Skeletal muscle tissue (tissue), 4 donors: ENCODE measurements around the gene ANKS1B. TPM values are rescaled to one million over a fixed set of nuclear protein-coding genes. Genes with fewer than 3 reads are reported as not detected.

Experiments
- H3K27ac ChIP-seq: one replicate; pipeline ENCODE4 v1.7.0; 2013; ENCODE audit warnings: mild to moderate bottlenecking, low read depth, low read length, inconsistent platforms
- H3K27me3 ChIP-seq, 3 donors: one replicate each; pipeline ENCODE4 v1.7.0; 2013; ENCODE audit warnings: low read length in 3 of 3; ENCODE audit not compliant: control insufficient read depth in 3 of 3, insufficient read depth in 3 of 3
- H3K36me3 ChIP-seq, 3 donors: one replicate each; pipeline ENCODE4 v1.7.0; 2013; ENCODE audit warnings: low read length in 3 of 3; ENCODE audit not compliant: control insufficient read depth in 3 of 3, insufficient read depth in 3 of 3
- H3K4me1 ChIP-seq, 3 donors: one replicate each; pipeline ENCODE4 v1.7.0; 2013; ENCODE audit warnings: low read length in 3 of 3, mild to moderate bottlenecking in 3 of 3; ENCODE audit not compliant: control insufficient read depth in 3 of 3, insufficient read depth in 3 of 3
- H3K4me3 ChIP-seq, 3 donors: one replicate each; pipeline ENCODE4 v1.7.0; 2013; ENCODE audit warnings: low read length in 3 of 3
- H3K9ac ChIP-seq, 3 donors: one replicate each; pipeline ENCODE4 v1.7.0; 2013; ENCODE audit warnings: low read length in 3 of 3, mild to moderate bottlenecking in 3 of 3, moderate library complexity in 2 of 3, low read depth in 1 of 3
- H3K9me3 ChIP-seq, 3 donors: one replicate each; pipeline ENCODE4 v1.7.0; 2013; ENCODE audit warnings: low read length in 3 of 3; ENCODE audit not compliant: control insufficient read depth in 3 of 3
- total RNA-seq: library from RNA; depleted of rRNA; stranded (reverse); fragments of >200 nt; gene quantifications from one replicate; pipeline ENCODE4 v1.2.3, GENCODE V29; 2014
- donor health status: Osteomylitis.

The ANKS1B gene
- total RNA-seq, 1 donor from 2014 or later = 10.4 TPM

GRCh38 chr12:98896938-98897337, 1087.8 kb downstream of the ANKS1B start:
- H3K9ac ChIP-seq = no peak overlapping the region
- no peaks in the 10 kb centered on the region for H3K4me1 ChIP-seq
- peaks cover 16 to 30% (median 23%) of the 10 kb centered on the region in 3 donors for H3K27me3 ChIP-seq
- no peak overlapping the region for H3K27ac ChIP-seq
- no peaks in the 10 kb centered on the region for H3K9me3 ChIP-seq
- H3K36me3 ChIP-seq = no peaks in the 10 kb centered on the region
- H3K4me3 ChIP-seq = no peak overlapping the region

DNA sequence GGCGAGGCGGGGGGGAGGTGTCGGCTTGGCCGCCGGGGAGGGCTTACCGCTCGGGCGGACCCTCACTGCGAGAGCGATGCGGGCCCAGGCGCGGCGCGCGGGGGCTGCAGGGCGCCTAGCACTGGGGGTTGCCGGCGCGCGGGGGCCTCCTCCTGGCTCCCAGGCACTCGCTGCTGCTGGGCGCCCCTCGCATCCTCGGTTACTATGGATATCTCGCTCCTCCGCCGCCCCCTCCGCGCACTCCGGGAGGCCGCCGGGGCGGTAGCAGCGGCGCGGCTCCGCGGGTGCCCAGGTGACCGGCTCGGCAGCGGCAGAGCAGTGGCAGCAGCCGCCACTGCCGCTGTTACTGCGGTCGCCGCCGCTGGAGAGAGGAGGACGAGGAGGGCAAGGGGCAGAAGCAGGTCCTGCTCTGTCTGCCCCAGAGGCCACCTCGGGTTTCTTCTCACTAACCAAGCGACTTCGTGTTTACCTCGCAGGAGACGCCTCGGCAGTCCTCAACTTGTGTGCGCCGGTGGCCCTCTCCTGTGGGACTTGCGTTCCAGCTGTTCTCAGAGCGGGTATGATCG, 1089.6 kb downstream of the ANKS1B start:
- Histone ChIP-seq H3K36me3 (no peaks in the 10 kb centered on the region), H3K27ac (no peak overlapping the region), H3K4me1 (no peaks in the 10 kb centered on the region), H3K9me3 (no peaks in the 10 kb centered on the region), H3K27me3 (peaks cover 16 to 30% (median 23%) of the 10 kb centered on the region in 3 donors), H3K9ac (no peak overlapping the region), H3K4me3 (peak overlapping the region in 1 of 3 donors; percentile 21)

DNA sequence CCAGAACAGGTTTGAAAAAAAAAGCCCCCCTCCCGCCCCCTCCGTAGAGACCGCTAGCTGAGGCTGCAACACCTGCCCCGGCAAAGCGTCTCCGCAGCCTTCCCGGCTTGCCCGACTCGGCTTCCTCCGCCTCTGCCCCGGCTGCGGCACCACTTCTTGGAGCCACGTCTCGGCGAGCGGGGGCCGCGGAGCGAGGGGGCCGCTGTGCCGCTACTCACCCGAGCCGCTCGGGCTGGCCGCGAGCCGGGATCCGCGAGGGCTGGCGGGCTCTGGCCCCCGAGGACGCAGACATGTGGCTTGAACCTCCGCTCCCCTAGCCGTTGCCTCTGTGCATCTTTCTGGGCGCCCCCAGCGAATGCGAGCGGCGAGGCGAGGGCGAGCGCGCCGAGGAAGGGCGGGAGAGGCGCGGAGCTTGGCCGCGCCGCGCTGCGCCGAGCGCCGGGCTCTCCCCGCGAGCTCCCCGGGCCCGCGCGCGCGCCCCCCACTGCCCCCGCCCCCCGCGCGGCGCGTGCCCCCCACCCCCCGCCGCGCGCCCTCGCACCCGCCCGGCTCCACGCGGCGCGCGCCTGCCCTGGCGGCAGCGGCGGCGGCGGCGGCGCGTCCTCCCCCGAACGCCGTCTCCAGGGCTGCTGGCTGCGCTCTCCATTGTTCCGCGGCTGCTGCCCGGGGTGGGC, 1090.2 kb downstream of the ANKS1B start:
- Histone ChIP-seq H3K4me1 (no peaks in the 10 kb centered on the region), H3K4me3 (peak overlapping the region in 2 of 3 donors; percentile 17 to 42), H3K27me3 (peaks cover 16 to 30% (median 23%) of the 10 kb centered on the region in 3 donors), H3K9ac (no peak overlapping the region), H3K36me3 (no peaks in the 10 kb centered on the region), H3K9me3 (no peaks in the 10 kb centered on the region), H3K27ac (no peak overlapping the region)

DNA sequence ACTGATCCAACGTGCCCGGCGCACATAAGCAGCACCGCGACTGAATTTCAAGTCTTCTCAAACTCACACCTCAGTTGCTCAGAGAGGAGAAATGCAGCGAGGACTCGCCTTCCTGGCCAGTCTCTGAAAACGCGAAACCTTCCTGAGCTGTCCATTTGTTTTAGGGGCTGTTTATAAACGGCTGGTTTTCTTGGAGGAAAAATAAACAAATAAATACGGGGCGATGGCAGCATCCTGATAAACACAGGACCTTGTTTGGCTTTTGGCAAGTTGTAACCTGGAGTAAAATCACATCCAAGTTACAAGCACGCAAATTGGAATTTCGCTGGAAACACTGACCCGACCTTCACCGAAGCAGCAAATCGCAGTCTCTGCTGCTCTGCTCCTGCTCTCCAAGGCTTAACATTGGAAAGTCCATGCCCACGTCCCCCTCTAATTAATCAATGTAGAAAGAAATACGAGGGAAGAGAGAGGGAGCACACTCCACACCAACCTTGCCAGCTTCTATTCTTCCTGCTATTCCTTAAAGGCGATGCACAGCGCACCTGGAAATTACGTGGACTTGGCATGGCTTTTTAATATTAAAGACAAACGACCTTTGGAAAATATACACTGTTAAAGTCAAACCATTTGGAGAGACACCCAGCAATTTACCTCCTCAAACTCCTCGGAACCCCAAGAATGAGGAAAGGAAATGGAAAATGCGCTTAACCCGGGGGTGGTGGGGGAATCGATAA, 1090.9 kb downstream of the ANKS1B start:
- Histone ChIP-seq H3K27me3 (peaks cover 16 to 30% (median 23%) of the 10 kb centered on the region in 3 donors), H3K4me3 (no peak overlapping the region), H3K9ac (no peak overlapping the region), H3K36me3 (no peaks in the 10 kb centered on the region), H3K4me1 (no peaks in the 10 kb centered on the region), H3K27ac (no peak overlapping the region), H3K9me3 (no peaks in the 10 kb centered on the region)

GRCh38 chr12:98893126-98893674, 1091.5 kb downstream of the ANKS1B start:
- no peaks in the 10 kb centered on the region for H3K9me3 ChIP-seq
- no peaks in the 10 kb centered on the region for H3K36me3 ChIP-seq
- H3K4me1 ChIP-seq = no peaks in the 10 kb centered on the region
- H3K4me3 ChIP-seq = no peak overlapping the region
- no peak overlapping the region for H3K27ac ChIP-seq
- H3K9ac ChIP-seq = no peak overlapping the region
- peaks cover 16 to 30% (median 23%) of the 10 kb centered on the region in 3 donors for H3K27me3 ChIP-seq

GRCh38 chr12:98885778-98886177, 1099.0 kb downstream of the ANKS1B start:
- Histone ChIP-seq H3K36me3 (no peaks in the 10 kb centered on the region), H3K9me3 (no peaks in the 10 kb centered on the region), H3K27me3 (no peaks in the 10 kb centered on the region), H3K27ac (no peak overlapping the region), H3K4me1 (no peaks in the 10 kb centered on the region), H3K4me3 (no peak overlapping the region), H3K9ac (no peak overlapping the region)

DNA sequence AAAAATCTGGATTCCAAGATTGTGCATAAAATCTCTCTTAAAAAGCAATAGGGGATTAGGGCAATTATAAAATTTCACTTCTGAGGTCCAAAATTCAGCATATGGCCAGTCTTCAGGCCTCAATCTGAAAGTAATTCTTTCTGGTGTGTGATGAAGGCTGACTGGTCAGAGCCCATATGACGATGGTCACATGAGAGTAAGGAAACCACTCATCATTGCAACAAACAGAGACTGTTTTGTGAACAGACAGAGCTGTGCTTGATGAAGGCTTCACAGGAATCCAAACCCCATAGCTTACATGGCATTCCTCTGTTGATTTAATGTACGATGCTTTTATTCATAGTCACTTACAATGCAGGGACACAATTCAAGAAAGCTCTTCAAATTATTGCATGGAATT, 1101.5 kb downstream of the ANKS1B start:
- Histone ChIP-seq H3K27me3 (no peaks in the 10 kb centered on the region), H3K4me1 (no peaks in the 10 kb centered on the region), H3K27ac (no peak overlapping the region), H3K9ac (no peak overlapping the region), H3K9me3 (no peaks in the 10 kb centered on the region), H3K4me3 (no peak overlapping the region), H3K36me3 (no peaks in the 10 kb centered on the region)

- Histone ChIP-seq H3K4me3 (no peak overlapping the region), H3K27ac (no peak overlapping the region), H3K9ac (no peak overlapping the region), H3K4me1 (no peaks in the 10 kb centered on the region), H3K36me3 (no peaks in the 10 kb centered on the region), H3K27me3 (no peaks in the 10 kb centered on the region), H3K9me3 (no peaks in the 10 kb centered on the region)
Observed at GRCh38 chr12:98882526-98882925, 1102.2 kb downstream of the ANKS1B start.

DNA sequence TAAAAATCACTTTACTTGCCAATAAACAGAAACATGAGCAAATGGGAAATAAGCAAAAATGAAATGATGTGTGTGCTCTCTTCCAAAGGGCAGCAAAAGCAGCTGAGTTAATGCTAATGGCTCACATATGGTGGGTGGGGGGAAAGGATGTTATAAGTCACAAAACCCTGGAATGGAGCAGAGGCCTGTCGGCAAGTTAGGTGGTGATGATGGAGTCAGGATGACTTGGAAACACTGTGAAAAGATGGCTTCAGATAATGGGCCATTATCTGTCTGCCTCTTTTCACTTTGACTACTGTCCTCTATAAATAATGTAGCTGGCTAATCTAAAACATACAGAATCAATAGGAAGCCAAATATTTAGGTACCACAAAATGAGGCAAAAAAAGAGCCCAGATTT, 1111.0 kb downstream of the ANKS1B start:
- Histone ChIP-seq H3K9ac (no peak overlapping the region), H3K36me3 (no peaks in the 10 kb centered on the region), H3K4me1 (no peaks in the 10 kb centered on the region), H3K9me3 (no peaks in the 10 kb centered on the region), H3K27me3 (no peaks in the 10 kb centered on the region), H3K4me3 (no peak overlapping the region), H3K27ac (no peak overlapping the region)

DNA sequence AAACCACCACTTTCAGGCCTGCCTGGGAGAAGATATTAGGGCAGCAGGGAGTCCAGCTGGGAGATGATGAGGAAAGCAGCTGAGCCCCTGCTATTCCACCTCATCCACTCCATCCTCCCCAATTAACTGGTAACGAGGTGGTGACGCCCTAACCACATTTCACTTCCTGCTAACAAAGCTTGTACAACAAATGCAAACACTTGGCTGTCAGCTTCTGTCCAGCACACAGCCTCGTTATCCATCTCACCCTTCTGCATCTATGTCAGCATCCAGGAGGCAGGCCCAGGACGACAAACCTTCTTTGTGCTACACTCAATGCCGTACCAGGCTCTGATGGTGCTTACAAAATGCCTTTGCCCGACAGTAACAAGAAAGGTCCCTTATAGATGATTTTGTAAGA, 1114.2 kb downstream of the ANKS1B start:
- no peaks in the 10 kb centered on the region for H3K36me3 ChIP-seq
- H3K4me3 ChIP-seq = no peak overlapping the region
- no peak overlapping the region for H3K9ac ChIP-seq
- H3K4me1 ChIP-seq = no peaks in the 10 kb centered on the region
- no peak overlapping the region for H3K27ac ChIP-seq
- H3K9me3 ChIP-seq = no peaks in the 10 kb centered on the region
- H3K27me3 ChIP-seq = no peaks in the 10 kb centered on the region
